ENCODE data around the gene TFF1.

TFF1 gene

DNA sequence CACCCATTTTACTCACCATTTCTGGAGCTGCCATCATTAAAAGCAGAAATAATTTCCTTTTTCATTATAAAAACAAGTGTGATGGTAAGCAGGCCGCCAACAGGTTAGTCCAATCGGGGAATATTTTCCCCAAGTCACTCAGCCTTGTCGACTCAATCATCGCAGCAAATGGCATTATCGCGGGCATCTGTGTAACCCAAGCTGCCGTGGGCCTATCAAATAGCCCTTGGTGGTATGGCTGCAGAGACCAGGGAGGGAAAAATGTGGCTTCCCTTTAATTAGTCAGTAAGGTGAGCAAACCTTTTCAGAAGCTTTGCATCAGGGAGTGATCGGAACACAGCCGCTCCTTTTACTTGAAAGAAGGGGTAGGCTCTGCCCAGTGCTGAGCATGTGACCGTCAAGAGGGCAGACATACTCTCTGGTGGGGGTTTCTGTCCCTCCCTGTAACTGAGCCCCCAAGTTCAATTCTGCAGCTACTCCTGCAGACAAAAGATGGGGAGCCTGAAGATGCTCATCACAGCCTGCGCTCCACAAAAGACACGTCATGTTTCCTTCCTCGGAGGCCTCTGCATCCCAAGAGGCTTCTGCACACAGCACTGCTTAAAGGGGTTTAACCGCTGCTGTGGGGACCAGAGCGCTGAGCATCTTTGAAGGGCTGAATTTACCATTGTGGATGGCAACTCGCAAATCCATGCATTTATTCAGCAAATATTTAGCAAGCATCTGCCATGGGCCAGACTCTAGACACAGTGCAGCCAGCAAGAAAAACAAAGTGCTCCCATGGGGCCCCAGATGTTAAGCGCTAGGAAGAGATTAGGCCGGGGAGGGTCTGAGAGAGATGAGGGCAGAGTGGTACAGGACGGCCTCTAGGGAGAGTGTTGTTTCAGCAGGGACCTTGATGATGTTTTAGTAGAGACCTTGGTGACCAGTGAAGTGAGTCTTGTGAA, 30.7 kb upstream of the TFF1 start:
- TF ChIP-seq SIN3A (IDR thresholded peaks at IDR 0.05; ENCODE audit: borderline replicate concordance, insufficient read depth, low read length): no peak
- TF ChIP-seq TAF1 (IDR thresholded peaks at IDR 0.05; ENCODE audit: borderline replicate concordance, insufficient read depth, low read length): no peak
- no peak for TF ChIP-seq REST (IDR thresholded peaks at IDR 0.05; ENCODE audit: insufficient read depth in 1 of 2, low read depth in 2 of 2, low read length in 2 of 2)
- no peak for TF ChIP-seq FOXP2 (optimal IDR thresholded peaks at IDR 0.05; ENCODE audit: borderline replicate concordance, extremely low read depth, extremely low read length, insufficient read depth)

DNA sequence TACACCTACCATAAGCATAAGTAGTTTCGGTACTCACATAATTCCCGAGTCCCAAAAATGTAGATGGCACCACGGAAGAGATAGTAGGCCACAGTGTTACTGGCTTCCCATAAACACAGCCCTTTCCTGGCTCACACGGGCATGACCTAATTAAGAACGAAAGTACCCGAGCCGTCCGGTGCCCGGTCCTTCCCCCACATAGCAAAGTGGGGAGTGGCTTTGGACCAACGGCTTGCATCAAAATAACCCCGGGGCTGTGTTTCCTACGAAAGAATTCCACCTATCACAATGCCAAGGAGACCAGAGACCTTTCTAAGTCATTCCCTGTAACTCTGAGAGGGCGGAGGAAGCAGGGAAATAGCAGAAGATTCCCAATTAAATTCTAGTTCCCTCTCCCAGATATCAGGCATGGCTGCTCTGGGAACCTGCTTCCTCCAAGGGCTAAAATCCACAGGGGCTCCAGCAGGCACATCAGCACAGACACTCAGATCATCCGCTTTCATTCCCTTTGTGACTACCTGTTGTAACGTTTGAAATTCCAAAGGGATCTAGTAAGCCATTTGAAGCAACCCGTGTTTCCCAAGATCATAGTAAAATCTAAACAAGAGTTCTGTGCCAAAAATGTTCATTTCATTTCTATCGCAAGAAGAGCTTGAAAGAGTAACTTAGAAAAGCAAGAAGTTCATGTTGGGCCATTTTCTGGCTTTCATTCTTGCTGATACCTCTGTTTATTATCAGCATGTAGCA, 29.7 kb upstream of the TFF1 start, which contains the start of gene TMPRSS3:
TSS of gene TMPRSS3 (minus strand) at position 148 of the 747 bp plus-strand sequence. CDS start 635 bp downstream, outside the sequence.
- no peak for TF ChIP-seq SIN3A (IDR thresholded peaks at IDR 0.05; ENCODE audit: borderline replicate concordance, insufficient read depth, low read length)
- no peak for TF ChIP-seq POLR2AphosphoS5 (IDR thresholded peaks at IDR 0.05; ENCODE audit: low read depth, low read length)
- no peak for TF ChIP-seq REST (IDR thresholded peaks at IDR 0.05; ENCODE audit: insufficient read depth in 1 of 2, low read depth in 2 of 2, low read length in 2 of 2)
- no peak for TF ChIP-seq FOXP2 (optimal IDR thresholded peaks at IDR 0.05; ENCODE audit: borderline replicate concordance, extremely low read depth, extremely low read length, insufficient read depth)
- TF ChIP-seq TAF1 (IDR thresholded peaks at IDR 0.05; ENCODE audit: borderline replicate concordance, insufficient read depth, low read length): no peak

DNA sequence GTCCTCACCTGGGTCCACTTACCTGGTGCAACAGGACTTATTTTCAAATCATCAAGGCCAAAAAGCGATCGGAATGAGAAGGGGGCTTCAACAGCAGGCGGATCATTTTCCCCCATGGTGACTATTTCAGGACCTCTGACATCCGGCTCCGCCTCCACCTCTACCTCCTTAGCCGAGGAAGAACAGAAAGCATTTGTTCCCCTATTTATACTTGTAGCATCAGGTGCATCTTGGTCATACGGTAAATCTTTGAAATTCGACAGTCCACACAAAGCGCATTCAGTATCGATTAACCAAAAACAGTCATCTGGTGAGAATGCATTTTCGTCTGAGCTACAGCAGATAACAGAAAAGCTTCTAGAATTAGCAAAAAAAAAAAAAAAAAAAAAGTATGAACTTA, 29.0 kb upstream of the TFF1 start:
- TF ChIP-seq SIN3A (IDR thresholded peaks at IDR 0.05; ENCODE audit: borderline replicate concordance, insufficient read depth, low read length) (no peak), POLR2AphosphoS5 (IDR thresholded peaks at IDR 0.05; ENCODE audit: low read depth, low read length) (no peak), REST (IDR thresholded peaks at IDR 0.05; ENCODE audit: insufficient read depth in 1 of 2, low read depth in 2 of 2, low read length in 2 of 2) (no peak), FOXP2 (optimal IDR thresholded peaks at IDR 0.05; ENCODE audit: borderline replicate concordance, extremely low read depth, extremely low read length, insufficient read depth) (no peak), TAF1 (IDR thresholded peaks at IDR 0.05; ENCODE audit: borderline replicate concordance, insufficient read depth, low read length) (no peak)

GRCh38 chr21:42393443-42393950, 27.2 kb upstream of the TFF1 start:
- TF ChIP-seq FOXP2 (optimal IDR thresholded peaks at IDR 0.05; ENCODE audit: borderline replicate concordance, extremely low read depth, extremely low read length, insufficient read depth): no peak

DNA sequence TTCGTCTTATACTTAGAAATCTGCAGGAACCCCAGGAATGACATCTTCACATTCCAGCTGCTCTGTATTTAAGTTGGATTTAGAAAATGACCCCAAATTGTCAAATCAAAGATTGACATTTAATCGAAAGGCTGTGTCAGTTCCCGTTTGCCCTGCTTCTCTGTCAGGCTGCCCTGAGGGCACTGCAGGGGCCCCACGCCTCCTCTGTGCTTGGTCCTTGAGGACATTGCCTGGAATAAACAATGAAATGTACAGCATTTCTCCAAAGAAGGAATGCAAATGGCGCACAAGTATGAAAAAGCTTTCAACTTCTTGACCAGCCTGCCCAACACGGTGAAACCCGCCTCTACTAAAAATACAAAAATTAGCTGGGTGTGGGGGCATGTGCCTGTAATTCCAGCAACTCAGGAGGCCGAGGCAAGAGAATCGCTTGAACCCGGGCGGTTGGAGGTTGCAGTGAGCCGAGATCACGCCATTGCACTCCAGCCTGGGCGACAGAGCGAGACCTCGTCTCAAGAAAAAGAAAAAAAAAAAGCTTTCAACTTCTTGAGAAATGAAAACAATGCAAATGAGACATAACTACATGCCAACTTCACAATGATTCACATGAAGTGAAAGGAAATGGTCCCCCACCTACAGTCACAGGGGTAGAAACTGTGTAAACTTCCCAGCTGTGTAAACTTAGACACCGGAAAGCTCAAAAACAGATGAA, 26.6 kb upstream of the TFF1 start:
- no peak for TF ChIP-seq SIN3A (IDR thresholded peaks at IDR 0.05; ENCODE audit: borderline replicate concordance, insufficient read depth, low read length)
- TF ChIP-seq REST (IDR thresholded peaks at IDR 0.05; ENCODE audit: insufficient read depth in 1 of 2, low read depth in 2 of 2, low read length in 2 of 2): no peak
- TF ChIP-seq FOXP2 (optimal IDR thresholded peaks at IDR 0.05; ENCODE audit: borderline replicate concordance, extremely low read depth, extremely low read length, insufficient read depth): no peak
- TF ChIP-seq TAF1 (IDR thresholded peaks at IDR 0.05; ENCODE audit: borderline replicate concordance, insufficient read depth, low read length): no peak
- TF ChIP-seq POLR2AphosphoS5 (IDR thresholded peaks at IDR 0.05; ENCODE audit: low read depth, low read length): no peak
